HCT116 (cell line): ENCODE results near the gene COL5A1.

ENCODE experiments used
- EZH2 ChIP-seq: fragments of 200-600 bp; sonication (generic); IDR thresholded peaks from 2 replicates; pipeline ENCODE4 v1.6.1; 2017; ENCODE audit warnings: antibody characterized with exemption, mixed run types
- POLR2A ChIP-seq: IDR thresholded peaks from 2 replicates; pipeline ENCODE4 v1.7.0; 2011; ENCODE audit warnings: borderline replicate concordance; ENCODE audit not compliant: insufficient read depth, insufficient read length; ENCODE audit errors: extremely low read depth
- SP1 ChIP-seq: IDR thresholded peaks from 2 replicates; pipeline ENCODE4 v1.6.1; 2012; ENCODE audit warnings: low read depth
- TF ChIP-seq, protein P1 (sequence below), 3 experiments: fragments of 200-600 bp in 1 of 3; sonication (generic) in 1 of 3; IDR thresholded peaks in 2 of 3; conservative IDR thresholded peaks in 1 of 3; 2 replicates each; pipeline ENCODE4 v1.5.1; 2012 to 2017; ENCODE audit warnings: low read depth in 2 of 3, low read length in 2 of 3, antibody characterized with exemption in 1 of 3, borderline replicate concordance in 1 of 3, control low read depth in 1 of 3, mild to moderate bottlenecking in 1 of 3, mixed read lengths in 1 of 3, mixed run types in 1 of 3, moderate library complexity in 1 of 3; ENCODE audit not compliant: insufficient read depth in 1 of 3
- TF ChIP-seq, protein P2 (sequence below): IDR thresholded peaks from 2 replicates; pipeline ENCODE4 v1.6.1; 2011; ENCODE audit warnings: mild to moderate bottlenecking, low read length, moderate library complexity; ENCODE audit not compliant: insufficient replicate concordance; ENCODE audit errors: extremely low read depth
- TF ChIP-seq, protein P3 (sequence below): IDR thresholded peaks from 2 replicates; pipeline ENCODE4 v1.6.1; 2012

DNA sequence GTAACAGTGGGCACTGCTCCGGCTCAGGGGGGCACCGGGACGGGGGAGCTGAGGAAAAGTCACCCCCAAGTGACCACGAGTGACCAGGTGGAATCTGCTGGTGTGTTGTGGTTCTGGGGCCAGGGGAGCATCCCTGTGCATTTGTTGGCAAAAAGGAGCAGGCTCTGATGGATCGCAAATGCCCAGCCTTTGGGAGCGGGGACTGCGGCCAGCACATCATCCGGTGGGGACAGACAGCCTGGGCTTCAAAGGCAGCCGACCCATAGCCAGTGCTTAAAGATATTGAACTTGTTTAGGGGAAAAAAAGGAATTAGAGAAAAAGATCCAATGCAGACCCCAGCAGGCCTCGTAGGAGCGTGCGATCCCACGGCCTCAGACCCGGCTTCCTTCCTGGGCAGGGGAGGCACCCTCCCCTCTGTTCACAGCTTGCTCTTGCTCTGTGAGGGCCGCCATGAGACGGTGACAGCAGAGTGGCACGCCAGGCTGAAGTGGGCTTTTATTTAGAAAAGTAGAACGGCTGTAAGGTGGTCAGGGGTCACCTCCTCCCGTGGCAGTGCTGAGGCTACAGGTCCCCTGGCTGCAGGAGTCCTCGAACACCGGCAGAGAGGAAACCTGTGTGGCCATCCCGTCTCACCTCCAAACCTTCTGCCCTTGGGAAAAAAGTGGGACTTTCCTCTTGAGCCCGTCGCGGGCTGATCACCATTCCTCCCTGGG lies 41.2 kb downstream of the COL5A1 start:
- TF ChIP-seq POLR2A (no peak), EZH2 (no peak), SP1 (no peak)
- TF ChIP-seq, protein P1, sequence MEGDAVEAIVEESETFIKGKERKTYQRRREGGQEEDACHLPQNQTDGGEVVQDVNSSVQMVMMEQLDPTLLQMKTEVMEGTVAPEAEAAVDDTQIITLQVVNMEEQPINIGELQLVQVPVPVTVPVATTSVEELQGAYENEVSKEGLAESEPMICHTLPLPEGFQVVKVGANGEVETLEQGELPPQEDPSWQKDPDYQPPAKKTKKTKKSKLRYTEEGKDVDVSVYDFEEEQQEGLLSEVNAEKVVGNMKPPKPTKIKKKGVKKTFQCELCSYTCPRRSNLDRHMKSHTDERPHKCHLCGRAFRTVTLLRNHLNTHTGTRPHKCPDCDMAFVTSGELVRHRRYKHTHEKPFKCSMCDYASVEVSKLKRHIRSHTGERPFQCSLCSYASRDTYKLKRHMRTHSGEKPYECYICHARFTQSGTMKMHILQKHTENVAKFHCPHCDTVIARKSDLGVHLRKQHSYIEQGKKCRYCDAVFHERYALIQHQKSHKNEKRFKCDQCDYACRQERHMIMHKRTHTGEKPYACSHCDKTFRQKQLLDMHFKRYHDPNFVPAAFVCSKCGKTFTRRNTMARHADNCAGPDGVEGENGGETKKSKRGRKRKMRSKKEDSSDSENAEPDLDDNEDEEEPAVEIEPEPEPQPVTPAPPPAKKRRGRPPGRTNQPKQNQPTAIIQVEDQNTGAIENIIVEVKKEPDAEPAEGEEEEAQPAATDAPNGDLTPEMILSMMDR (IDR thresholded peaks at IDR 0.05 in 2 of 3, conservative IDR thresholded peaks at IDR 0.05 in 1 of 3; ENCODE audit: borderline replicate concordance in 1 of 3, insufficient read depth in 1 of 3, low read depth in 2 of 3, low read length in 2 of 3): no peak
- TF ChIP-seq, protein P2, sequence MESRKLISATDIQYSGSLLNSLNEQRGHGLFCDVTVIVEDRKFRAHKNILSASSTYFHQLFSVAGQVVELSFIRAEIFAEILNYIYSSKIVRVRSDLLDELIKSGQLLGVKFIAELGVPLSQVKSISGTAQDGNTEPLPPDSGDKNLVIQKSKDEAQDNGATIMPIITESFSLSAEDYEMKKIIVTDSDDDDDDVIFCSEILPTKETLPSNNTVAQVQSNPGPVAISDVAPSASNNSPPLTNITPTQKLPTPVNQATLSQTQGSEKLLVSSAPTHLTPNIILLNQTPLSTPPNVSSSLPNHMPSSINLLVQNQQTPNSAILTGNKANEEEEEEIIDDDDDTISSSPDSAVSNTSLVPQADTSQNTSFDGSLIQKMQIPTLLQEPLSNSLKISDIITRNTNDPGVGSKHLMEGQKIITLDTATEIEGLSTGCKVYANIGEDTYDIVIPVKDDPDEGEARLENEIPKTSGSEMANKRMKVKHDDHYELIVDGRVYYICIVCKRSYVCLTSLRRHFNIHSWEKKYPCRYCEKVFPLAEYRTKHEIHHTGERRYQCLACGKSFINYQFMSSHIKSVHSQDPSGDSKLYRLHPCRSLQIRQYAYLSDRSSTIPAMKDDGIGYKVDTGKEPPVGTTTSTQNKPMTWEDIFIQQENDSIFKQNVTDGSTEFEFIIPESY: no peak
- TF ChIP-seq, protein P3, sequence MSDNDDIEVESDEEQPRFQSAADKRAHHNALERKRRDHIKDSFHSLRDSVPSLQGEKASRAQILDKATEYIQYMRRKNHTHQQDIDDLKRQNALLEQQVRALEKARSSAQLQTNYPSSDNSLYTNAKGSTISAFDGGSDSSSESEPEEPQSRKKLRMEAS: no peak
